OCI-LY7 (cell line): ENCODE measurements around the gene CFAP68. TPM values are rescaled to one million over a fixed set of nuclear protein-coding genes. Genes with fewer than 3 reads are reported as not detected.

Experiments used
- BruUV-seq: library from RNA; stranded (reverse); fragments of 400-500 nt; replicated peaks from 2 replicates; lab custom pipeline; 2021; lab: Mats Ljungman, UMichigan
- CTCF ChIA-PET: fragments of 300-600 bp; sonication (Branson Sonifier 250); formaldehyde crosslinking; loops from one replicate; lab custom pipeline; 2022; ENCODE audit warnings: antibody characterized with exemption; ENCODE audit not compliant: unreplicated experiment; lab: Charles Lee
- POLR2A ChIA-PET: fragments of 300-600 bp; sonication (Branson Sonifier 250); formaldehyde crosslinking; loops from one replicate; lab custom pipeline; 2022; ENCODE audit warnings: antibody characterized with exemption; lab: Charles Lee
- DNase-seq: peaks from one replicate; pipeline ENCODE4 v3.0.0-alpha.2; 2015; ENCODE audit warnings: low spot score
- H2AFZ ChIP-seq: fragments of 200-600 bp; sonication (generic), shearing (Covaris generic); 2 replicates; pipeline ENCODE4 v1.6.1; 2014; ENCODE audit warnings: mild to moderate bottlenecking, antibody characterized with exemption, low read length, moderate library complexity
- H3K27ac ChIP-seq: fragments of 200-600 bp; sonication (generic); 2 replicates; pipeline ENCODE4 v1.5.1; 2014; ENCODE audit warnings: mixed run types, low read depth, mild to moderate bottlenecking, moderate library complexity, low read length, inconsistent platforms; ENCODE audit not compliant: poor library complexity, severe bottlenecking
- H3K36me3 ChIP-seq: fragments of 200-600 bp; sonication (generic); 2 replicates; pipeline ENCODE4 v1.6.1; 2014; ENCODE audit warnings: mild to moderate bottlenecking, antibody characterized with exemption, low read length, moderate library complexity, mixed read lengths; ENCODE audit not compliant: insufficient read depth
- H3K4me1 ChIP-seq: fragments of 200-600 bp; sonication (generic); 2 replicates; pipeline ENCODE4 v1.5.1; 2014; ENCODE audit warnings: mild to moderate bottlenecking, low read length; ENCODE audit not compliant: insufficient read depth, poor library complexity, severe bottlenecking
- H3K4me2 ChIP-seq: fragments of 200-600 bp; sonication (generic); 2 replicates; pipeline ENCODE4 v1.6.1; 2014; ENCODE audit warnings: mild to moderate bottlenecking, low read length
- H3K4me3 ChIP-seq: fragments of 200-600 bp; sonication (generic); 2 replicates; pipeline ENCODE4 v1.5.1; 2014; ENCODE audit warnings: mild to moderate bottlenecking, low read depth, low read length; ENCODE audit not compliant: poor library complexity, severe bottlenecking
- H3K79me2 ChIP-seq: fragments of 200-600 bp; sonication (generic); 2 replicates; pipeline ENCODE4 v1.6.1; 2016; ENCODE audit warnings: low read depth, mild to moderate bottlenecking, low read length, moderate library complexity, mixed read lengths; ENCODE audit not compliant: insufficient read depth
- H3K9me2 ChIP-seq: fragments of 200-600 bp; sonication (generic); 2 replicates; pipeline ENCODE4 v1.6.1; 2016; ENCODE audit warnings: mild to moderate bottlenecking, low read length, mixed read lengths; ENCODE audit not compliant: insufficient read depth
- H3K9me3 ChIP-seq: fragments of 200-600 bp; sonication (generic); 2 replicates; pipeline ENCODE4 v1.6.1; 2014; ENCODE audit warnings: mild to moderate bottlenecking, mixed run types, low read length, mixed read lengths
- H4K20me1 ChIP-seq: fragments of 200-600 bp; sonication (generic); 2 replicates; pipeline ENCODE4 v1.6.1; 2014; ENCODE audit warnings: mild to moderate bottlenecking, antibody characterized with exemption, low read length, moderate library complexity, mixed read lengths; ENCODE audit not compliant: insufficient read depth
- EZH2phosphoT487 ChIP-seq: fragments of 200-600 bp; sonication (generic); IDR thresholded peaks from 2 replicates; pipeline ENCODE4 v1.6.1; 2018; ENCODE audit warnings: low read depth, borderline replicate concordance, mild to moderate bottlenecking, mixed run types, antibody characterized with exemption, low read length, moderate library complexity, mixed read lengths
- intact Hi-C: fragments of 100-400 bp; cut with micrococcal nuclease; formaldehyde crosslinking; loops from one replicate; pipeline ENCODE4 v1.10.0; 2022; ENCODE audit not compliant: unreplicated experiment
- total RNA-seq, 2 experiments: library from RNA; depleted of rRNA in 1 of 2; stranded (reverse); fragments of >200 nt in 1 of 2; shearing (Covaris generic) in 1 of 2; gene quantifications; 2 replicates each; pipeline ENCODE4 v1.2.3, GENCODE V29; 2014 to 2022
- TF ChIP-seq, protein P1 (sequence below): fragments of 200-600 bp; sonication (generic); conservative IDR thresholded peaks from 2 replicates; pipeline ENCODE4 v1.5.1; 2014; ENCODE audit warnings: mild to moderate bottlenecking, antibody characterized with exemption, low read length, moderate library complexity, mixed read lengths

CFAP68 gene
- total RNA-seq, 2 experiments from 2014 or later, result 17.3 to 22.4 TPM

- POLR2A ChIA-PET, result interaction anchor here (0.6 to 1.5 kb wide), 7 partner anchors 11 to 82 kb away, joined by 3 to 8 read pairs (median 4); no protein-coding TSS in a partner anchor
- H4K20me1 ChIP-seq, result no peaks in the 10 kb centered on the region
- intact Hi-C loops, result no loop called here
These were observed 32.7 kb upstream of the CFAP68 start for GRCh38 chr11:111846636-111847035.

GRCh38 chr11:111849631-111850030 lies 29.7 kb upstream of the CFAP68 start:
- ChIA-PET POLR2A (interaction anchor here (0.6 to 0.9 kb wide), 3 partner anchors 11 to 213 kb away, joined by 3 to 6 read pairs (median 4); no protein-coding TSS in a partner anchor), CTCF (no interaction called here)
- H3K4me2 ChIP-seq, result no peak overlapping the region
- H3K79me2 ChIP-seq, result no peaks in the 10 kb centered on the region
- intact Hi-C loops, result no loop called here
- no peak for TF ChIP-seq EZH2phosphoT487
- TF ChIP-seq, protein P1, sequence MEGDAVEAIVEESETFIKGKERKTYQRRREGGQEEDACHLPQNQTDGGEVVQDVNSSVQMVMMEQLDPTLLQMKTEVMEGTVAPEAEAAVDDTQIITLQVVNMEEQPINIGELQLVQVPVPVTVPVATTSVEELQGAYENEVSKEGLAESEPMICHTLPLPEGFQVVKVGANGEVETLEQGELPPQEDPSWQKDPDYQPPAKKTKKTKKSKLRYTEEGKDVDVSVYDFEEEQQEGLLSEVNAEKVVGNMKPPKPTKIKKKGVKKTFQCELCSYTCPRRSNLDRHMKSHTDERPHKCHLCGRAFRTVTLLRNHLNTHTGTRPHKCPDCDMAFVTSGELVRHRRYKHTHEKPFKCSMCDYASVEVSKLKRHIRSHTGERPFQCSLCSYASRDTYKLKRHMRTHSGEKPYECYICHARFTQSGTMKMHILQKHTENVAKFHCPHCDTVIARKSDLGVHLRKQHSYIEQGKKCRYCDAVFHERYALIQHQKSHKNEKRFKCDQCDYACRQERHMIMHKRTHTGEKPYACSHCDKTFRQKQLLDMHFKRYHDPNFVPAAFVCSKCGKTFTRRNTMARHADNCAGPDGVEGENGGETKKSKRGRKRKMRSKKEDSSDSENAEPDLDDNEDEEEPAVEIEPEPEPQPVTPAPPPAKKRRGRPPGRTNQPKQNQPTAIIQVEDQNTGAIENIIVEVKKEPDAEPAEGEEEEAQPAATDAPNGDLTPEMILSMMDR, result no peak
- no peaks in the 10 kb centered on the region for H3K9me2 ChIP-seq
- peaks cover 30% of the 10 kb centered on the region for H3K36me3 ChIP-seq
- H4K20me1 ChIP-seq, result no peaks in the 10 kb centered on the region
- H3K27ac ChIP-seq, result no peak overlapping the region
- no peak overlapping the region for H3K4me3 ChIP-seq
- DNase-seq, result no peak
- no peak overlapping the region for H2AFZ ChIP-seq
- no peaks in the 10 kb centered on the region for H3K4me1 ChIP-seq
- BruUV-seq, result no TSS peak
- H3K9me3 ChIP-seq, result no peaks in the 10 kb centered on the region

More at GRCh38 chr11:111846636-111847035, 32.7 kb upstream of the CFAP68 start:
- CTCF ChIA-PET, result no interaction called here
- H3K4me2 ChIP-seq, result no peak overlapping the region
- no peaks in the 10 kb centered on the region for H3K9me2 ChIP-seq
- no TSS peak for BruUV-seq
- H3K4me1 ChIP-seq, result no peaks in the 10 kb centered on the region
- TF ChIP-seq, protein P1, result no peak
- TF ChIP-seq EZH2phosphoT487, result no peak
- no peaks in the 10 kb centered on the region for H3K79me2 ChIP-seq
- H2AFZ ChIP-seq, result no peak overlapping the region
- no peaks in the 10 kb centered on the region for H3K9me3 ChIP-seq
- peaks cover 15% of the 10 kb centered on the region for H3K36me3 ChIP-seq
- no peak for DNase-seq
- no peak overlapping the region for H3K4me3 ChIP-seq
- no peak overlapping the region for H3K27ac ChIP-seq

DNA sequence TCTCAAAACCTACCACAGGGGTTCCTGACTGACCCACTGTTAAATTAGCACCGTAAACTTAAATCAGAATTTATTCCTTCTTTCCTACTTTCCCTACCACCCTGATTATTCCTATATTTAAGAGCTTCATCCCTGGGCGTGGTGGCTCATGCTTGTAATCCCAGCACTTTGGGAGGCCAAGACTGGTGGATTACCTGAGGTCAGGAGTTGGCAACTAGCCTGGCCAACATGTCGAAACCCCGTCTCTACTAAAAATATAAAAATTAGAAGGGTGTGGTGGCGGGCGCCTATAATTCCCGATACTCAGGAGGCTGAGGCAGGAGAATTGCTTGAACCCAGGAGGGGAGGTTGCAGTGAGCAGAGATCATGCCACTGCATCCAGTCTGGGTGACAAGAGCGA lies 28.3 kb upstream of the CFAP68 start:
- intact Hi-C loops, result no loop called here
- H4K20me1 ChIP-seq, result no peaks in the 10 kb centered on the region
- TF ChIP-seq EZH2phosphoT487, result no peak
- TF ChIP-seq, protein P1, result no peak
- H2AFZ ChIP-seq, result no peak overlapping the region
- no peaks in the 10 kb centered on the region for H3K9me2 ChIP-seq
- no peak for DNase-seq
- H3K36me3 ChIP-seq, result peaks cover 38% of the 10 kb centered on the region
- no peaks in the 10 kb centered on the region for H3K9me3 ChIP-seq
- no peaks in the 10 kb centered on the region for H3K79me2 ChIP-seq
- ChIA-PET CTCF (no interaction called here), POLR2A (interaction anchor here (0.5 to 1.3 kb wide), 5 partner anchors 14 to 795 kb away, joined by 3 to 4 read pairs (median 3); no protein-coding TSS in a partner anchor)
- no peak overlapping the region for H3K4me3 ChIP-seq
- BruUV-seq, result no TSS peak
- no peaks in the 10 kb centered on the region for H3K4me1 ChIP-seq
- H3K4me2 ChIP-seq, result no peak overlapping the region
- no peak overlapping the region for H3K27ac ChIP-seq
